Measurements from ENCODE around the gene CACFD1. TPM values are rescaled to one million over a fixed set of nuclear protein-coding genes. Genes with fewer than 3 reads are reported as not detected.

The CACFD1 gene
- total RNA-seq, 4 donors from 2014 or later = 8.6 to 16.3 (median 10.3) TPM

DNA sequence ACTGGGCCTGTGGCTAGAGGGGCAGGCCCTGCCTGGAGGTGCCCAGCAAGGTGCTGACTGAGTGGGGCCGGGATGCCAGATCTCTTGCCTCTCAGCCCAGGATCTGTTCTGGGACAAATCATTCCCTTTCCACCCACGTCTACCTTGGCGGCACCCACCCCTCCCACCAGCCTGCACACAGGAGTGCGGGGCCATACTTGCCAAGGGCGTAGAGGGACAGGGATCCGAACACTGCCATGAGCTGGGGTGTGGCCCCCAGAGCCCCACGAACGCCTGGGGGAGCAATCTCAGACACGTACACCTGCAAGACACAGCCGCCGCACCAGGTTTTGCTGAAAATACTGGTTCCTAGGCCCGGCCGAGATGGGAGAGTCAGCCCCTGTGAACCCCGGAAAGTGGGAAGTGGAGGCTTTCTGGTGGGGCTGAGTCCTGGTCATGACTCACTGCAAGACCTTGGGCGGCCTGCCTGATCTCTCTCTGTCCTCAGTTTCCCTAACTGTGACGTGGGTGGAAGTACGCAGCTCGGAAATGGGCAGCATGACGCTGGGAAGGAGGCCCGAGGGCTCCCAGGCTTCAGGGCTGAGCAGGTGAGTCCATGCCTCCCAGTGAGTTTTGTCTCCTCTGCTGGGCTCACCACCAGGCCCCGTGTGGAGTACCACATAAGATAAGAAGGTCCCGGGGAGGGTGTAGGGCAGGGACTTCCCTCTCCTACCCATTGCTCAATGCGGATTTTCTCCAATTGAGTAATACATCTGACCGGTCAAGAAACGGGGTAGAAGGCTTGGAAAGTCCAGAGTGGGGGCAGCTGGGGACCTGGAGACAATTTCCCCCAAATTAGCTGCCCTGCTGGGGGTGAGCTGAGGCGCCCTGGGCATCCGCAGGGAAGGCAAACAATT, 16.5 kb downstream of the CACFD1 start:
- H3K27me3 ChIP-seq = no peaks in the 10 kb centered on the region
- H3K9me3 ChIP-seq = no peaks in the 10 kb centered on the region
- no peak overlapping the region for H3K4me3 ChIP-seq
- peaks cover 0 to 22% (median 10%) of the 10 kb centered on the region in 4 donors for H3K4me1 ChIP-seq
- no peak for DNase-seq (ENCODE audit: low spot score in 2 of 2)
- WGBS, 2 donors = 86 to 89% methylated on average over 27 of the region's 27 CpGs
- H3K36me3 ChIP-seq = peaks cover 0 to 35% (median 0%) of the 10 kb centered on the region in 3 donors
- TF ChIP-seq POLR2A (IDR thresholded peaks at IDR 0.05) = no peak
- TF ChIP-seq EP300 (IDR thresholded peaks at IDR 0.05) = no peak
- no peak for TF ChIP-seq CTCF (IDR thresholded peaks at IDR 0.05)
- no peak overlapping the region for H3K27ac ChIP-seq

GRCh38 chr9:133476941-133477340, 17.2 kb downstream of the CACFD1 start:
- TF ChIP-seq EP300 (IDR thresholded peaks at IDR 0.05) (no peak), POLR2A (IDR thresholded peaks at IDR 0.05) (no peak), CTCF (IDR thresholded peaks at IDR 0.05) (no peak)
- Histone ChIP-seq H3K36me3 (peaks cover 0 to 35% (median 0%) of the 10 kb centered on the region in 3 donors), H3K27me3 (no peaks in the 10 kb centered on the region), H3K27ac (no peak overlapping the region), H3K4me1 (peaks cover 0 to 22% (median 10%) of the 10 kb centered on the region in 4 donors), H3K9me3 (no peaks in the 10 kb centered on the region), H3K4me3 (no peak overlapping the region)
- DNase-seq (ENCODE audit: low spot score in 2 of 2) = no peak
- 86 to 92% methylated on average over 6 to 21 of the region's 21 CpGs for WGBS, 2 donors

- DNase-seq (ENCODE audit: low spot score in 2 of 2) = no peak
- WGBS, 2 donors = 88 to 94% methylated on average over 4 of the region's 4 CpGs
- no peak overlapping the region for H3K4me3 ChIP-seq
- no peaks in the 10 kb centered on the region for H3K9me3 ChIP-seq
- no peak overlapping the region for H3K27ac ChIP-seq
- peaks cover 0 to 35% (median 0%) of the 10 kb centered on the region in 3 donors for H3K36me3 ChIP-seq
- TF ChIP-seq POLR2A (IDR thresholded peaks at IDR 0.05) (no peak), EP300 (IDR thresholded peaks at IDR 0.05) (no peak), CTCF (IDR thresholded peaks at IDR 0.05) (no peak)
- no peaks in the 10 kb centered on the region for H3K27me3 ChIP-seq
- H3K4me1 ChIP-seq = peaks cover 0 to 22% (median 10%) of the 10 kb centered on the region in 4 donors
Observed at GRCh38 chr9:133477461-133477860, 17.7 kb downstream of the CACFD1 start.

GRCh38 chr9:133477992-133478850, 18.4 kb downstream of the CACFD1 start:
- TF ChIP-seq CTCF (IDR thresholded peaks at IDR 0.05) = no peak
- TF ChIP-seq EP300 (IDR thresholded peaks at IDR 0.05) = no peak
- TF ChIP-seq POLR2A (IDR thresholded peaks at IDR 0.05) = no peak
- Histone ChIP-seq H3K36me3 (peaks cover 0 to 31% (median 0%) of the 10 kb centered on the region in 3 donors), H3K4me3 (peak overlapping the region; percentile 45 to 60 (median 52)), H3K27me3 (no peaks in the 10 kb centered on the region), H3K27ac (peak overlapping the region in 3 of 4 donors; percentile 42 to 66 (median 58)), H3K4me1 (peaks cover 0 to 22% (median 10%) of the 10 kb centered on the region in 4 donors), H3K9me3 (no peaks in the 10 kb centered on the region)
- WGBS, 2 donors = 33 to 37% methylated on average over 16 of the region's 17 CpGs
- no peak for DNase-seq (ENCODE audit: low spot score in 2 of 2)

Measured in tibial nerve (tissue), 4 donors.